Activated naive CD8-positive, alpha-beta T cell treated with anti-CD3 and anti-CD28 coated beads, Interleukin-2, amount 10 ng/mL, durations not matched to agents 7 days and 5 days (primary cell): ENCODE measurements around the gene FKBP9. TPM values are rescaled to one million over a fixed set of nuclear protein-coding genes. Genes with fewer than 3 reads are reported as not detected.

ENCODE experiments used
- ATAC-seq: fragments of 150-1000 bp; cut with Tn5 transposase; one replicate; pipeline ENCODE4 v1.10.0; 2021; ENCODE audit warnings: low read depth, moderate library complexity
- POLR2A ChIA-PET: fragments of 350-600 bp; sonication (Branson Sonifier 250); formaldehyde crosslinking; loops from one replicate; lab custom pipeline; 2021; ENCODE audit warnings: antibody characterized with exemption; lab: Charles Lee
- DNase-seq: peaks from one replicate; pipeline ENCODE4 v3.0.0; 2021
- H3K27ac Mint-ChIP-seq: one replicate; pipeline ENCODE4 v1.8.0; 2022; ENCODE audit warnings: mild to moderate bottlenecking, mixed read lengths
- H3K27me3 Mint-ChIP-seq: one replicate; pipeline ENCODE4 v1.8.0; 2022; ENCODE audit warnings: mild to moderate bottlenecking, moderate library complexity, mixed read lengths
- H3K36me3 Mint-ChIP-seq: one replicate; pipeline ENCODE4 v1.8.0; 2021; ENCODE audit warnings: mild to moderate bottlenecking, mixed read lengths
- H3K4me1 Mint-ChIP-seq: one replicate; pipeline ENCODE4 v1.8.0; 2021; ENCODE audit warnings: mixed read lengths
- H3K4me3 Mint-ChIP-seq: one replicate; pipeline ENCODE4 v1.8.0; 2022; ENCODE audit warnings: mild to moderate bottlenecking, moderate library complexity, mixed read lengths
- H3K9me3 Mint-ChIP-seq: one replicate; pipeline ENCODE4 v1.8.0; 2021; ENCODE audit warnings: mixed read lengths
- total RNA-seq, 2 experiments: library from RNA; stranded (reverse); gene quantifications; one replicate each; pipeline ENCODE4 v1.2.3, GENCODE V29; 2021

The FKBP9 gene
- total RNA-seq, 2 experiments from 2014 or later: 0.37 to 0.83 TPM

GRCh38 chr7:33043501-33044400 lies 86.5 kb downstream of the FKBP9 start:
- Mint-ChIP-seq H3K27ac (no peak overlapping the region), H3K4me1 (peaks cover 26% of the 10 kb centered on the region), H3K36me3 (peaks cover 2% of the 10 kb centered on the region), H3K27me3 (no peaks in the 10 kb centered on the region), H3K4me3 (no peak overlapping the region), H3K9me3 (no peaks in the 10 kb centered on the region)
- POLR2A ChIA-PET: interaction anchor here (1.0 kb wide), 1 partner anchor 8 kb away, joined by 3 read pairs; no protein-coding TSS in a partner anchor
- ATAC-seq (no peak), DNase-seq (no peak)

- H3K27me3 Mint-ChIP-seq: no peaks in the 10 kb centered on the region
- H3K9me3 Mint-ChIP-seq: no peaks in the 10 kb centered on the region
- peaks cover 28% of the 10 kb centered on the region for H3K4me1 Mint-ChIP-seq
- ATAC-seq (no peak), DNase-seq (no peak)
- peaks cover 2% of the 10 kb centered on the region for H3K36me3 Mint-ChIP-seq
- no peak overlapping the region for H3K4me3 Mint-ChIP-seq
- POLR2A ChIA-PET: no interaction called here
- H3K27ac Mint-ChIP-seq: no peak overlapping the region
Measured at GRCh38 chr7:33044401-33044718, 87.1 kb downstream of the FKBP9 start.

- H3K27ac Mint-ChIP-seq: no peak overlapping the region
- H3K27me3 Mint-ChIP-seq: no peaks in the 10 kb centered on the region
- H3K9me3 Mint-ChIP-seq: no peaks in the 10 kb centered on the region
- no peaks in the 10 kb centered on the region for H3K36me3 Mint-ChIP-seq
- H3K4me3 Mint-ChIP-seq: no peak overlapping the region
- peaks cover 26% of the 10 kb centered on the region for H3K4me1 Mint-ChIP-seq
- no peak for DNase-seq
- POLR2A ChIA-PET: no interaction called here
- ATAC-seq: no peak
Measured at GRCh38 chr7:33044986-33045385, 87.7 kb downstream of the FKBP9 start.

- H3K36me3 Mint-ChIP-seq: no peaks in the 10 kb centered on the region
- DNase-seq: no peak
- no peak overlapping the region for H3K27ac Mint-ChIP-seq
- H3K27me3 Mint-ChIP-seq: no peaks in the 10 kb centered on the region
- H3K4me3 Mint-ChIP-seq: no peak overlapping the region
- H3K4me1 Mint-ChIP-seq: peaks cover 31% of the 10 kb centered on the region
- no peak for ATAC-seq
- H3K9me3 Mint-ChIP-seq: no peaks in the 10 kb centered on the region
- POLR2A ChIA-PET: interaction anchor here (1.5 kb wide), 1 partner anchor 8 kb away, joined by 3 read pairs; no protein-coding TSS in a partner anchor
Measured at GRCh38 chr7:33048257-33048656, 91.0 kb downstream of the FKBP9 start.

GRCh38 chr7:33048704-33049103 lies 91.5 kb downstream of the FKBP9 start:
- Mint-ChIP-seq H3K36me3 (no peaks in the 10 kb centered on the region), H3K4me3 (no peak overlapping the region), H3K27ac (no peak overlapping the region), H3K4me1 (peaks cover 30% of the 10 kb centered on the region), H3K9me3 (no peaks in the 10 kb centered on the region), H3K27me3 (no peaks in the 10 kb centered on the region)
- POLR2A ChIA-PET: interaction anchor here (1.5 kb wide), 1 partner anchor 8 kb away, joined by 3 read pairs; no protein-coding TSS in a partner anchor
- ATAC-seq: no peak
- no peak for DNase-seq

- H3K4me1 Mint-ChIP-seq: peaks cover 37% of the 10 kb centered on the region
- H3K4me3 Mint-ChIP-seq: no peak overlapping the region
- POLR2A ChIA-PET: interaction anchor here (0.7 to 0.9 kb wide), 2 partner anchors 62 to 401 kb away, joined by 3 read pairs; no protein-coding TSS in a partner anchor
- H3K9me3 Mint-ChIP-seq: no peaks in the 10 kb centered on the region
- H3K36me3 Mint-ChIP-seq: no peaks in the 10 kb centered on the region
- DNase-seq: no peak
- ATAC-seq: peak; percentile 48
- H3K27ac Mint-ChIP-seq: no peak overlapping the region
- H3K27me3 Mint-ChIP-seq: no peaks in the 10 kb centered on the region
Measured at GRCh38 chr7:33050535-33051318, 93.5 kb downstream of the FKBP9 start.

- Mint-ChIP-seq H3K4me3 (no peak overlapping the region), H3K9me3 (no peaks in the 10 kb centered on the region), H3K36me3 (peaks cover 13% of the 10 kb centered on the region), H3K27ac (peak overlapping the region; percentile 65), H3K27me3 (no peaks in the 10 kb centered on the region), H3K4me1 (peaks cover 32% of the 10 kb centered on the region)
- POLR2A ChIA-PET: interaction anchor here (1.0 to 3.6 kb wide), 3 partner anchors 14 to 149 kb away, joined by 3 to 16 read pairs (median 4); partner anchors contain the start of gene RP9
- no peak for DNase-seq
- ATAC-seq: no peak
Measured at GRCh38 chr7:33053721-33054120, 96.5 kb downstream of the FKBP9 start.

GRCh38 chr7:33054261-33054964 lies 97.2 kb downstream of the FKBP9 start:
- Mint-ChIP-seq H3K4me3 (no peak overlapping the region), H3K9me3 (no peaks in the 10 kb centered on the region), H3K4me1 (peaks cover 34% of the 10 kb centered on the region), H3K27me3 (no peaks in the 10 kb centered on the region), H3K36me3 (peaks cover 14% of the 10 kb centered on the region), H3K27ac (peak overlapping the region; percentile 25)
- ATAC-seq: peak; percentile 84
- DNase-seq: no peak
- POLR2A ChIA-PET: interaction anchor here (1.0 to 3.6 kb wide), 3 partner anchors 14 to 149 kb away, joined by 3 to 16 read pairs (median 4); partner anchors contain the start of gene RP9

- Mint-ChIP-seq H3K4me3 (no peak overlapping the region), H3K27ac (peak overlapping the region; percentile 30), H3K4me1 (peaks cover 38% of the 10 kb centered on the region), H3K27me3 (no peaks in the 10 kb centered on the region), H3K9me3 (no peaks in the 10 kb centered on the region), H3K36me3 (peaks cover 17% of the 10 kb centered on the region)
- POLR2A ChIA-PET: interaction anchor here (3.6 kb wide), 1 partner anchor 15 kb away, joined by 16 read pairs; no protein-coding TSS in a partner anchor
- no peak for DNase-seq
- no peak for ATAC-seq
Measured at GRCh38 chr7:33055158-33055557, 97.9 kb downstream of the FKBP9 start.

Other genes with a start within 250 kb of the FKBP9 start
- 10 to 100 TPM; 41.3 to 45.4 TPM for gene KBTBD2, start 65.7 kb upstream of the FKBP9 start, total RNA-seq
- 10 to 100 TPM; 63.3 to 64.0 TPM for gene NT5C3A, start 105.3 kb downstream of the FKBP9 start, total RNA-seq
- gene RP9, start 152.0 kb downstream of the FKBP9 start, total RNA-seq: 10 to 100 TPM; 12.8 to 13.6 TPM
- 10 to 100 TPM; 13.7 to 17.2 TPM for gene BBS9, start 172.1 kb downstream of the FKBP9 start, total RNA-seq